GM19372 (cell line): ENCODE results near the gene GC.
"Not testable (repeated sequence)": the region's sequence is repeated elsewhere in the genome, so short reads cannot be mapped to it uniquely, and the experiment has no call there.

Experiments used
- ATAC-seq: cut with Tn5 transposase; IDR thresholded peaks from one replicate; pipeline ENCODE4 v1.9.1; 2021; ENCODE audit warnings: mild to moderate bottlenecking, low read depth, moderate library complexity; ENCODE audit not compliant: unreplicated experiment

GC gene

GRCh38 chr4:71768123-71768522, 15.8 kb downstream of the GC start:
- no peak for ATAC-seq

GRCh38 chr4:71765821-71766383, 18.0 kb downstream of the GC start:
- no peak for ATAC-seq

GRCh38 chr4:71765350-71765749, 18.5 kb downstream of the GC start:
- no peak for ATAC-seq

GRCh38 chr4:71752383-71753042, 31.4 kb downstream of the GC start:
- no peak for ATAC-seq

GRCh38 chr4:71749008-71749594, 34.8 kb downstream of the GC start:
- no peak for ATAC-seq

GRCh38 chr4:71746379-71746778, 37.5 kb downstream of the GC start:
- no peak for ATAC-seq

- not testable (repeated sequence) for ATAC-seq
Measured at GRCh38 chr4:71738782-71739181, 45.1 kb downstream of the GC start.

- no peak for ATAC-seq
Measured at GRCh38 chr4:71732706-71733105, 51.2 kb downstream of the GC start.

GRCh38 chr4:71732066-71732465, 51.8 kb downstream of the GC start:
- ATAC-seq = no peak

- ATAC-seq = no peak
Measured at GRCh38 chr4:71729856-71730255, 54.0 kb downstream of the GC start.

- ATAC-seq = no peak
Measured at GRCh38 chr4:71713611-71714203, 70.2 kb downstream of the GC start.

- ATAC-seq = no peak
Measured at GRCh38 chr4:71711985-71712348, 71.9 kb downstream of the GC start.

GRCh38 chr4:71711044-71711984, 72.6 kb downstream of the GC start:
- ATAC-seq = no peak

- no peak for ATAC-seq
Measured at GRCh38 chr4:71709961-71710360, 73.9 kb downstream of the GC start.

- ATAC-seq = no peak
Measured at GRCh38 chr4:71698141-71698540, 85.7 kb downstream of the GC start.

- no peak for ATAC-seq
Measured at GRCh38 chr4:71697031-71697430, 86.8 kb downstream of the GC start.

GRCh38 chr4:71694961-71695360, 88.9 kb downstream of the GC start:
- ATAC-seq = no peak

GRCh38 chr4:71692963-71693362, 90.9 kb downstream of the GC start:
- no peak for ATAC-seq

- no peak for ATAC-seq
Measured at GRCh38 chr4:71692198-71692597, 91.7 kb downstream of the GC start.
